ENCODE results near the gene RELN.

The RELN gene

GRCh38 chr7:104018425-104018824 lies 29.0 kb upstream of the RELN start:
- Histone ChIP-seq H3K27me3 (ENCODE audit: control insufficient read depth, insufficient read depth, low read length, poor library complexity, severe bottlenecking) (no peaks in the 10 kb centered on the region), H3K9me3 (ENCODE audit: control insufficient read depth, low read length) (no peaks in the 10 kb centered on the region), H3K4me3 (ENCODE audit: insufficient read depth, low read depth, low read length) (no peak overlapping the region), H3K36me3 (ENCODE audit: control insufficient read depth, insufficient read depth, low read length) (no peaks in the 10 kb centered on the region), H3K27ac (ENCODE audit: insufficient read depth, low read depth, low read length, poor library complexity, severe bottlenecking) (no peak overlapping the region), H3K4me1 (ENCODE audit: control insufficient read depth, insufficient read depth, low read length) (no peaks in the 10 kb centered on the region)
- 89% methylated on average over 1 of the region's 1 CpG; no CpG with 5 or more reads in 1 of the 2 experiments for WGBS, 2 experiments

- Histone ChIP-seq H3K9me3 (ENCODE audit: control insufficient read depth, low read length) (no peaks in the 10 kb centered on the region), H3K4me3 (ENCODE audit: insufficient read depth, low read depth, low read length) (no peak overlapping the region), H3K36me3 (ENCODE audit: control insufficient read depth, insufficient read depth, low read length) (no peaks in the 10 kb centered on the region), H3K4me1 (ENCODE audit: control insufficient read depth, insufficient read depth, low read length) (no peaks in the 10 kb centered on the region), H3K27ac (ENCODE audit: insufficient read depth, low read depth, low read length, poor library complexity, severe bottlenecking) (no peak overlapping the region), H3K27me3 (ENCODE audit: control insufficient read depth, insufficient read depth, low read length, poor library complexity, severe bottlenecking) (no peaks in the 10 kb centered on the region)
- WGBS, 2 experiments = 92 to 100% methylated on average over 1 to 2 of the region's 2 CpGs
Observed at GRCh38 chr7:104017001-104017400, 27.5 kb upstream of the RELN start.

GRCh38 chr7:104012835-104013234 lies 23.4 kb upstream of the RELN start:
- Histone ChIP-seq H3K27ac (ENCODE audit: insufficient read depth, low read depth, low read length, poor library complexity, severe bottlenecking) (no peak overlapping the region), H3K36me3 (ENCODE audit: control insufficient read depth, insufficient read depth, low read length) (no peaks in the 10 kb centered on the region), H3K4me3 (ENCODE audit: insufficient read depth, low read depth, low read length) (no peak overlapping the region), H3K9me3 (ENCODE audit: control insufficient read depth, low read length) (no peaks in the 10 kb centered on the region), H3K4me1 (ENCODE audit: control insufficient read depth, insufficient read depth, low read length) (no peaks in the 10 kb centered on the region), H3K27me3 (ENCODE audit: control insufficient read depth, insufficient read depth, low read length, poor library complexity, severe bottlenecking) (no peaks in the 10 kb centered on the region)
- no CpG with 5 or more reads among the region's 1 CpG for WGBS, 2 experiments

- no peaks in the 10 kb centered on the region for H3K36me3 ChIP-seq (ENCODE audit: control insufficient read depth, insufficient read depth, low read length)
- no peaks in the 10 kb centered on the region for H3K4me1 ChIP-seq (ENCODE audit: control insufficient read depth, insufficient read depth, low read length)
- 90 to 93% methylated on average over 2 of the region's 2 CpGs for WGBS, 2 experiments
- H3K4me3 ChIP-seq (ENCODE audit: insufficient read depth, low read depth, low read length) = no peak overlapping the region
- no peak overlapping the region for H3K27ac ChIP-seq (ENCODE audit: insufficient read depth, low read depth, low read length, poor library complexity, severe bottlenecking)
- no peaks in the 10 kb centered on the region for H3K9me3 ChIP-seq (ENCODE audit: control insufficient read depth, low read length)
- H3K27me3 ChIP-seq (ENCODE audit: control insufficient read depth, insufficient read depth, low read length, poor library complexity, severe bottlenecking) = no peaks in the 10 kb centered on the region
Observed at GRCh38 chr7:104011829-104012228, 22.4 kb upstream of the RELN start.

GRCh38 chr7:104010052-104010909 lies 20.8 kb upstream of the RELN start:
- Histone ChIP-seq H3K27ac (ENCODE audit: insufficient read depth, low read depth, low read length, poor library complexity, severe bottlenecking) (no peak overlapping the region), H3K4me1 (ENCODE audit: control insufficient read depth, insufficient read depth, low read length) (no peaks in the 10 kb centered on the region), H3K4me3 (ENCODE audit: insufficient read depth, low read depth, low read length) (no peak overlapping the region), H3K9me3 (ENCODE audit: control insufficient read depth, low read length) (no peaks in the 10 kb centered on the region), H3K36me3 (ENCODE audit: control insufficient read depth, insufficient read depth, low read length) (no peaks in the 10 kb centered on the region), H3K27me3 (ENCODE audit: control insufficient read depth, insufficient read depth, low read length, poor library complexity, severe bottlenecking) (no peaks in the 10 kb centered on the region)
- WGBS, 2 experiments = 94 to 97% methylated on average over 4 to 5 of the region's 5 CpGs

GRCh38 chr7:104008107-104008506 lies 18.6 kb upstream of the RELN start:
- WGBS, 2 experiments = 97 to 100% methylated on average over 2 to 3 of the region's 4 CpGs
- no peak overlapping the region for H3K27ac ChIP-seq (ENCODE audit: insufficient read depth, low read depth, low read length, poor library complexity, severe bottlenecking)

GRCh38 chr7:104007614-104008013 lies 18.2 kb upstream of the RELN start:
- 90 to 92% methylated on average over 3 of the region's 3 CpGs for whole genome bisulfite sequencing, 2 experiments
- Histone ChIP-seq H3K36me3 (ENCODE audit: control insufficient read depth, insufficient read depth, low read length) (no peaks in the 10 kb centered on the region), H3K4me3 (ENCODE audit: insufficient read depth, low read depth, low read length) (no peak overlapping the region), H3K4me1 (ENCODE audit: control insufficient read depth, insufficient read depth, low read length) (no peaks in the 10 kb centered on the region), H3K27me3 (ENCODE audit: control insufficient read depth, insufficient read depth, low read length, poor library complexity, severe bottlenecking) (no peaks in the 10 kb centered on the region), H3K9me3 (ENCODE audit: control insufficient read depth, low read length) (no peaks in the 10 kb centered on the region), H3K27ac (ENCODE audit: insufficient read depth, low read depth, low read length, poor library complexity, severe bottlenecking) (no peak overlapping the region)

More at GRCh38 chr7:104008107-104008506, 18.6 kb upstream of the RELN start:
- Histone ChIP-seq H3K36me3 (ENCODE audit: control insufficient read depth, insufficient read depth, low read length) (no peaks in the 10 kb centered on the region), H3K9me3 (ENCODE audit: control insufficient read depth, low read length) (no peaks in the 10 kb centered on the region), H3K4me3 (ENCODE audit: insufficient read depth, low read depth, low read length) (no peak overlapping the region), H3K4me1 (ENCODE audit: control insufficient read depth, insufficient read depth, low read length) (no peaks in the 10 kb centered on the region), H3K27me3 (ENCODE audit: control insufficient read depth, insufficient read depth, low read length, poor library complexity, severe bottlenecking) (no peaks in the 10 kb centered on the region)

- H3K4me1 ChIP-seq (ENCODE audit: control insufficient read depth, insufficient read depth, low read length) = no peaks in the 10 kb centered on the region
- no peak overlapping the region for H3K4me3 ChIP-seq (ENCODE audit: insufficient read depth, low read depth, low read length)
- 93 to 94% methylated on average over 4 of the region's 4 CpGs for WGBS, 2 experiments
- H3K27me3 ChIP-seq (ENCODE audit: control insufficient read depth, insufficient read depth, low read length, poor library complexity, severe bottlenecking) = no peaks in the 10 kb centered on the region
- no peaks in the 10 kb centered on the region for H3K36me3 ChIP-seq (ENCODE audit: control insufficient read depth, insufficient read depth, low read length)
- H3K27ac ChIP-seq (ENCODE audit: insufficient read depth, low read depth, low read length, poor library complexity, severe bottlenecking) = no peak overlapping the region
- no peaks in the 10 kb centered on the region for H3K9me3 ChIP-seq (ENCODE audit: control insufficient read depth, low read length)
Observed at GRCh38 chr7:104005197-104005596, 15.7 kb upstream of the RELN start.

GRCh38 chr7:103996639-103997038 lies 7.2 kb upstream of the RELN start:
- H3K27ac ChIP-seq (ENCODE audit: insufficient read depth, low read depth, low read length, poor library complexity, severe bottlenecking) = no peak overlapping the region
- WGBS, 2 experiments = 83 to 88% methylated on average over 2 of the region's 2 CpGs
- no peaks in the 10 kb centered on the region for H3K4me1 ChIP-seq (ENCODE audit: control insufficient read depth, insufficient read depth, low read length)
- peaks cover 10% of the 10 kb centered on the region for H3K27me3 ChIP-seq (ENCODE audit: control insufficient read depth, insufficient read depth, low read length, poor library complexity, severe bottlenecking)
- H3K4me3 ChIP-seq (ENCODE audit: insufficient read depth, low read depth, low read length) = no peak overlapping the region
- H3K9me3 ChIP-seq (ENCODE audit: control insufficient read depth, low read length) = no peaks in the 10 kb centered on the region
- H3K36me3 ChIP-seq (ENCODE audit: control insufficient read depth, insufficient read depth, low read length) = no peaks in the 10 kb centered on the region

- H3K27ac ChIP-seq (ENCODE audit: insufficient read depth, low read depth, low read length, poor library complexity, severe bottlenecking) = no peak overlapping the region
- WGBS, 2 experiments = 92 to 97% methylated on average over 4 of the region's 4 CpGs
- no peaks in the 10 kb centered on the region for H3K4me1 ChIP-seq (ENCODE audit: control insufficient read depth, insufficient read depth, low read length)
- peaks cover 16% of the 10 kb centered on the region for H3K27me3 ChIP-seq (ENCODE audit: control insufficient read depth, insufficient read depth, low read length, poor library complexity, severe bottlenecking)
- H3K9me3 ChIP-seq (ENCODE audit: control insufficient read depth, low read length) = no peaks in the 10 kb centered on the region
- H3K36me3 ChIP-seq (ENCODE audit: control insufficient read depth, insufficient read depth, low read length) = no peaks in the 10 kb centered on the region
- H3K4me3 ChIP-seq (ENCODE audit: insufficient read depth, low read depth, low read length) = no peak overlapping the region
Observed at GRCh38 chr7:103996017-103996551, 6.6 kb upstream of the RELN start.
